K562 (cell line): ENCODE results near the gene BTBD10. TPM values are rescaled to one million over a fixed set of nuclear protein-coding genes. Genes with fewer than 3 reads are reported as not detected.

Experiments used
- ATAC-seq: fragments of 200-7000 bp; cut with Tn5 transposase; 3 replicates; pipeline ENCODE4 v1.9.1; 2020; ENCODE audit warnings: moderate library complexity
- BruUV-seq: library from RNA; stranded (reverse); fragments of 400-500 nt; replicated peaks from 2 replicates; lab custom pipeline; 2021; lab: Mats Ljungman, UMichigan
- CTCF ChIA-PET: fragments of 300-600 bp; formaldehyde crosslinking; extraction: SDS; loops from one replicate; lab custom pipeline; 2021; ENCODE audit warnings: low intra/inter-chr PET ratio; lab: Yijun Ruan, JAX
- POLR2A ChIA-PET: fragments of 300-600, 350-650 bp; sonication (Branson Sonifier 250); formaldehyde crosslinking; extraction: SDS; loops from one replicate; lab custom pipeline; 2021; ENCODE audit warnings: antibody characterized with exemption, inconsistent platforms; lab: Yijun Ruan, JAX
- DNase-seq, 4 experiments: peaks; one replicate each; pipeline versions ENCODE4 v3.0.0 to v3.0.0-alpha.2; 2011 to 2018; ENCODE audit warnings: low spot score in 3 of 4, mixed read lengths in 3 of 4; ENCODE audit errors: extremely low read depth in 1 of 4
- FAIRE-seq: peaks from 2 replicates; lab custom pipeline; 2011; peaks lifted over from hg19 to GRCh38; lab: Jason Lieb, UNC
- H2AFZ ChIP-seq: 2 replicates; pipeline ENCODE4 v1.6.0; 2011; ENCODE audit warnings: low read depth, low read length, control low read depth, inconsistent platforms
- H3K27ac ChIP-seq: fragments of 200-600 bp; 3 replicates; pipeline ENCODE4 v1.8.0; 2011; ENCODE audit warnings: low read depth, mild to moderate bottlenecking, control low read depth, inconsistent platforms, low read length, moderate library complexity, mixed read lengths; ENCODE audit errors: extremely low read depth
- H3K27me3 ChIP-seq, 2 experiments: fragments of 300-600 bp in 1 of 2; 2 replicates in 1 of 2; 3 replicates in 1 of 2; pipeline versions ENCODE4 v1.6.0 to v1.8.0; 2011; ENCODE audit warnings: inconsistent platforms in 2 of 2, low read length in 2 of 2, mild to moderate bottlenecking in 1 of 2, mixed read lengths in 1 of 2, moderate library complexity in 1 of 2; ENCODE audit not compliant: control insufficient read depth in 2 of 2, insufficient read depth in 2 of 2
- H3K36me3 ChIP-seq: fragments of 300-600 bp; 3 replicates; pipeline ENCODE4 v1.8.0; 2011; ENCODE audit warnings: mild to moderate bottlenecking, low read length, inconsistent platforms; ENCODE audit not compliant: control insufficient read depth, insufficient read depth
- H3K4me1 ChIP-seq, 2 experiments: fragments of 200-600 bp in 1 of 2; replicated peaks in 1 of 2; 2 replicates in 1 of 2; 3 replicates in 1 of 2; pipeline versions ENCODE4 v1.5.1 to v1.8.0; 2011; ENCODE audit warnings: inconsistent platforms in 2 of 2, low read length in 2 of 2, mild to moderate bottlenecking in 1 of 2, mixed read lengths in 1 of 2, moderate library complexity in 1 of 2; ENCODE audit not compliant: control insufficient read depth in 2 of 2, insufficient read depth in 2 of 2
- H3K4me2 ChIP-seq: 2 replicates; pipeline ENCODE4 v1.6.1; 2011; ENCODE audit warnings: low read length, control low read depth, inconsistent platforms, mixed read lengths; ENCODE audit not compliant: insufficient read depth
- H3K4me3 ChIP-seq: fragments of 200-600 bp; sonication (generic), shearing (Covaris generic); 2 replicates; pipeline ENCODE4 v1.5.1; 2016; ENCODE audit warnings: control low read depth, inconsistent platforms
- H3K79me2 ChIP-seq: fragments of 200-600 bp; 3 replicates; pipeline ENCODE4 v1.8.0; 2011; ENCODE audit warnings: low read length, inconsistent platforms; ENCODE audit not compliant: control insufficient read depth, insufficient read depth
- H3K9ac ChIP-seq, 2 experiments: 2 replicates each; pipeline versions ENCODE4 v1.6.0 to v1.6.1; 2011; ENCODE audit warnings: low read depth in 2 of 2, low read length in 2 of 2, control low read depth in 1 of 2, inconsistent platforms in 1 of 2, mild to moderate bottlenecking in 1 of 2, mixed read lengths in 1 of 2; ENCODE audit not compliant: insufficient read depth in 1 of 2
- H3K9me1 ChIP-seq: one replicate; pipeline ENCODE4 v1.6.0; 2011; ENCODE audit warnings: inconsistent platforms, mild to moderate bottlenecking, low read length, moderate library complexity; ENCODE audit not compliant: control insufficient read depth, insufficient read depth
- H3K9me3 ChIP-seq: replicated peaks from 2 replicates; pipeline ENCODE4 v1.5.1; 2011; ENCODE audit warnings: low read depth, low read length, inconsistent platforms; ENCODE audit not compliant: control insufficient read depth, insufficient read depth
- H4K20me1 ChIP-seq: replicated peaks from 2 replicates; pipeline ENCODE4 v1.6.1; 2011; ENCODE audit warnings: low read length, inconsistent platforms, mixed read lengths; ENCODE audit not compliant: control insufficient read depth, insufficient read depth
- CTCF ChIP-seq, 3 experiments: IDR thresholded peaks in 2 of 3; conservative IDR thresholded peaks in 1 of 3; 2 replicates each; pipeline ENCODE4 v1.5.1; 2011 to 2012; ENCODE audit warnings: low read length in 3 of 3, mild to moderate bottlenecking in 3 of 3, control low read depth in 2 of 3, improper control_type of control experiment in 1 of 3, inconsistent platforms in 1 of 3, low read depth in 1 of 3, mixed read lengths in 1 of 3, moderate library complexity in 1 of 3; ENCODE audit not compliant: insufficient read depth in 2 of 3
- ZNF583 ChIP-seq: fragments of 250-450 bp; sonication (Bioruptor Pico); IDR thresholded peaks from 2 replicates; pipeline ENCODE4 v1.4.0; 2020
- WGBS: fragments of 100-300 bp; shearing (Covaris generic); methylation state at CpG from one replicate; pipeline ENCODE4 v1.1.6; 2016; ENCODE audit warnings: low coverage, mixed read lengths; ENCODE audit not compliant: insufficient coverage; ENCODE audit errors: missing lambda C conversion rate; 5-methylcytosine and 5-hydroxymethylcytosine counted together
- in situ Hi-C: fragments of 300-500 bp; cut with MboI; formaldehyde crosslinking; loops from 4 replicates; pipeline ENCODE4 v1.15.0; 2018; ENCODE audit warnings: inconsistent platforms, mixed read lengths
- intact Hi-C: fragments of 100-400 bp; cut with micrococcal nuclease; formaldehyde crosslinking; loops from 2 replicates; pipeline ENCODE4 v1.14.2; 2022
- polyA plus RNA-seq, 8 experiments: library from polyadenylated mRNA; depleted of rRNA in 4 of 8; stranded (reverse) in 5 of 8; unstranded in 3 of 8; fragments of >200 nt; fragmentation: Nextera tagmentation in 2 of 8; fragmentation: Illumina TruSeq in 1 of 8; extraction: Ambion mirVana in 2 of 8; extraction: Trizol in 1 of 8; gene quantifications; 2 replicates each; pipeline versions ENCODE4 v1.2.1 to v1.2.3, GENCODE V29; 2011 to 2014; ENCODE audit warnings: inconsistent platforms in 1 of 8, missing spikeins in 1 of 8
- total RNA-seq, 7 experiments: library from RNA; depleted of rRNA in 6 of 7; stranded (reverse); fragments of >200 nt in 6 of 7; fragmentation: Illumina TruSeq in 2 of 7; extraction: Trizol in 2 of 7; gene quantifications; 2 replicates each; pipeline versions ENCODE4 v1.2.1 to v1.2.3, GENCODE V29; 2011 to 2021; ENCODE audit warnings: low replicate concordance in 1 of 7

BTBD10 gene
- total and polyA plus RNA-seq, 9 of the 15 experiments (the other 6 are each of a cell fraction or from before 2014, with no cell fraction given) = 11.6 to 22.8 (median 16.3) TPM

- Histone ChIP-seq H3K9me3 (no peaks in the 10 kb centered on the region), H3K79me2 (no peaks in the 10 kb centered on the region), H3K9me1 (no peaks in the 10 kb centered on the region), H3K4me1 (no peaks in the 10 kb centered on the region), H2AFZ (no peak overlapping the region), H3K36me3 (no peaks in the 10 kb centered on the region), H4K20me1 (0 out of 2 replicates have a peak, but pooled peaks cover 7% of the 10 kb centered on the region), H3K27me3 (peaks cover 5 to 33% of the 10 kb centered on the region in 2 experiments; a peak in 4 of 5 replicates), H3K9ac (no peak overlapping the region), H3K4me3 (no peak overlapping the region), H3K27ac (no peak overlapping the region), H3K4me2 (no peak overlapping the region)
- CTCF ChIA-PET = interaction anchor here (1.1 to 2.8 kb wide), 3 partner anchors 10 to 163 kb away, joined by 3 to 21 read pairs (median 11); no protein-coding TSS in a partner anchor
- POLR2A ChIA-PET = interaction anchor here (0.6 to 0.7 kb wide), 2 partner anchors 10 to 85 kb away, joined by 3 read pairs; no protein-coding TSS in a partner anchor
- TF ChIP-seq ZNF583 (CRISPR knock-in tag) = no peak
- peak in 1 of 3 experiments; percentile 25; a peak in 1 of 6 replicates for TF ChIP-seq CTCF (IDR thresholded peaks at IDR 0.05 in 2 of 3, conservative IDR thresholded peaks at IDR 0.05 in 1 of 3; ENCODE audit: insufficient read depth in 2 of 3, low read depth in 1 of 3, low read length in 3 of 3)
- no peak for DNase-seq
- no TSS peak for BruUV-seq
- intact Hi-C loops (loop anchor here (1.0 kb wide), 2 partner anchors 135 to 162 kb away; no protein-coding TSS in a partner anchor), in situ Hi-C loops (loop anchor here (10.0 kb wide), 2 partner anchors 140 to 430 kb away; no protein-coding TSS in a partner anchor)
- WGBS = 0% methylated on average over 1 of the region's 1 CpG
- ATAC-seq = peak; percentile 49; the same call in 2 of the 3 replicates
- no peak for FAIRE-seq
These were observed 118.2 kb downstream of the BTBD10 start for GRCh38 chr11:13344818-13345217.
